Measurements from ENCODE around the gene GALNT2. TPM values are rescaled to one million over a fixed set of nuclear protein-coding genes. Genes with fewer than 3 reads are reported as not detected.

GALNT2 gene
- total RNA-seq, 2 experiments from 2014 or later, result 48.2 to 51.0 TPM

DNA sequence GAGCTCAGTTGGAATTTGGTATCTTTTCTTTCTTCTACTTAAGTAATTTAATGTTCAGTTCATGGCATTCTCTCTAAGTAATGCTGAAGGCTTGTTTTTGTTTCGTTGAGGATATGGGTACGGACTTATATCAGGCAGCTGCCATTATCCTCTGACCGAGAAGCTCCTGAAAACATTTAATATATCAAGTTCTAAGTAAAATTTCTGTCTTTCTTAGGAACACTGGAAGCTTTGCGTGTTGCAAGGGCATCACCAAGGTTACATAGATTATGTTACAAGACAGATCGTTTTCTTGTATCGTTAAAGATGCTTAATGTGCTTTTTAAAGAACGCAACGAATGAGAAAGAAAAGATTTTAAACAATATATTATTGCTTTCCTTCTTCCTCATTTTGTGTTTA lies 1.0 kb upstream of the GALNT2 start:
- ATAC-seq, result no peak
- Mint-ChIP-seq H3K9me3 (ENCODE audit: low read depth) (peaks cover 13% of the 10 kb centered on the region), H3K27ac (peak overlapping the region; percentile 74), H3K36me3 (ENCODE audit: low read depth) (peaks cover 7% of the 10 kb centered on the region), H3K27me3 (no peaks in the 10 kb centered on the region), H3K4me1 (peaks cover 36% of the 10 kb centered on the region), H3K4me3 (peak overlapping the region; percentile 73)
- intact Hi-C loops (cut with DNase I, micrococcal nuclease), result loop anchor here (2.0 to 5.0 kb wide), 8 partner anchors 35 to 1659 kb away; partner anchors contain the start of genes ARV1 (in 1 of the 2), CCSAP (in 1 of the 2), TRIM11 (in 1 of the 2) and TTC13 (in 1 of the 2)
- DNase-seq, result no peak
- ChIA-PET POLR2A (interaction anchor here (1.4 to 1.9 kb wide), 2 partner anchors 44 to 57 kb away, joined by 3 to 7 read pairs; no protein-coding TSS in a partner anchor), CTCF (interaction anchor here (0.7 to 1.3 kb wide), 4 partner anchors 19 to 405 kb away, joined by 3 read pairs; no protein-coding TSS in a partner anchor)

DNA sequence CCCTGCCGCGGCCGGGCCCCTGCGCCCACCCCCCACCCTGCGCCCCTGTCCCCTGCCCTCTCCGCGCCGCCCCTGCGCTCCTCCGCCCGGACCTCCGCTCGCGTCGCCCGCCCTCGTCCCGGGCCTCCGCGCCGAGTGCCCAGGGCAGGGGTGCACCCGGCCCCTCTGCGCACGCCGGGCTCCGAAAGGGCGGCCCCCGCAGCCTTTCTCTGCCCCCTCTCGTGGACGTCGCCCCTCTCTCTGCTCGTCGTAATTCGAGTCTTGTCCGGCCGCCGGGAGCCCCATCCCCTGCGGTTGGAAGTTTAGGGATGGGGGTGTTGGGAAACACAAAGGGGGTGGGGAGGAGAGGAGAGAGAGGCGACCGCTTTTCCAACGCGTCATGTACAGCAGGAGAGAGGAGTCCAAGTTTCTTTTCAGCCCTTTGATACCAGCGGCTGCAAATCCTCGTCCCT lies 407 bp downstream of the GALNT2 start:
- Mint-ChIP-seq H3K27ac (peak overlapping the region; percentile 89), H3K4me1 (peaks cover 42% of the 10 kb centered on the region), H3K9me3 (ENCODE audit: low read depth) (peaks cover 11% of the 10 kb centered on the region), H3K27me3 (no peaks in the 10 kb centered on the region), H3K36me3 (ENCODE audit: low read depth) (peaks cover 7% of the 10 kb centered on the region), H3K4me3 (peak overlapping the region; percentile 83)
- ATAC-seq (peak; percentile 18), DNase-seq (no peak)
- ChIA-PET CTCF (no interaction called here), POLR2A (interaction anchor here (1.0 to 1.9 kb wide), 3 partner anchors 37 to 55 kb away, joined by 3 to 7 read pairs (median 3); no protein-coding TSS in a partner anchor)
- intact Hi-C loops (cut with DNase I, micrococcal nuclease), result loop anchor here (1.0 to 5.0 kb wide), 15 partner anchors 17 to 1660 kb away; partner anchors contain the start of genes ARV1 (in 1 of the 2), CCSAP (in 1 of the 2), COG2 (in 1 of the 2) and NUP133 (in 1 of the 2)

DNA sequence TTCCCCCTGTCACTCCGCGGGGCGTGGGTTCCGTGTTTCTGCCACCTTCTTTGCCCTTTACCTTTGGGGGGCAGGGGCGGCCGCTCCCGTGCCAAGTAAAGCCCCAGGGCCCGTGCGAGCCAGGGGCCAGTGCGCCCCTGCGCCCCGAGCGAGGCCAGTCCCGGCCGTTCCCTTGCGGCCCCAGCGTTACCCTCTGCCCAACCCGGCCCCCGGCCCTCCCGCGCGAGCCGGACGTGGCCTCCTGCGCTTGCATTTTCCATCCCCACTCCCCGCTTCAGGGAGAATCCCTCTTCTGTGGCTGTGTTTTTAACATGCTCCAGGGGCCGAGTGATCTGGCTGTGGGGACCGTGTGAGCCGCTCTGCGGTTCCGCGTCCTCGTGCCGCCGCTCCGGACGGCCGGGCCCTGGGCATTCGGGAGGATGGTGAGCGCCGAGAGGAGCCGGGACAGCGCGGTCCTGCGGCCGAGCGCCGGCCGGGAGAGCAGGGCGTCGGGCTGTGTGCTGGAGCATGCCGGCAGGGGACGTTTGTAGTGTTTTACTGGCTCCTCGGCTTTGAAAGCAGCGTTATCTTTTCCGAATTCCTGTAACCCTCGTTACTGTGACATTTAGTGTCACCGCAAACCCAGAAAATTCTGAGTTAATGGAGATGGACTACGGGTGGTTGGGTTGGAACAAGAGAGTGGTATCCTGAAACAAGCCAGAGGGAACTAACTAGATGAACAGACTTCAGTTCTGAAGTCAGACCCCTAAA lies 1.0 kb downstream of the GALNT2 start:
- CTCF ChIA-PET, result interaction anchor here (0.9 to 1.1 kb wide), 2 partner anchors 10 to 407 kb away, joined by 3 to 4 read pairs; no protein-coding TSS in a partner anchor
- intact Hi-C loops (cut with DNase I, micrococcal nuclease), result loop anchor here (1.0 to 5.0 kb wide), 15 partner anchors 16 to 1661 kb away; partner anchors contain the start of genes ARV1 (in 1 of the 2), CCSAP (in 1 of the 2), COG2 (in 1 of the 2) and NUP133 (in 1 of the 2)
- Mint-ChIP-seq H3K4me3 (peak overlapping the region; percentile 83), H3K9me3 (ENCODE audit: low read depth) (peaks cover 9% of the 10 kb centered on the region), H3K27me3 (no peaks in the 10 kb centered on the region), H3K27ac (peak overlapping the region; percentile 89), H3K36me3 (ENCODE audit: low read depth) (peaks cover 7% of the 10 kb centered on the region), H3K4me1 (peaks cover 48% of the 10 kb centered on the region)
- DNase-seq (peak; percentile 52), ATAC-seq (no peak)
- POLR2A ChIA-PET, result no interaction called here

DNA sequence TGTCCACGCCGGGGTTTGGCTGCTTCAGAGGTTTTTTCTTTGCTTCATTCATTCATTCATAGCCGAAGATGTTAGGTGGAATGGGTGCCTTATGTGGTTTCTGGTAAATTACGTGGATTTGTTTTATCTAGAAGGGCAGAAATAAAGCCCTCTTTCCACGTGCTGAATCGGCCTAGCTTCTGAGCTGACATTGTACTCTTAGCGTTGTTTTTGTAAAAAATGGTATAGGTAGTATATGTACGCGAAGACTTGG lies 1.5 kb downstream of the GALNT2 start:
- ChIA-PET CTCF (interaction anchor here (0.9 to 1.1 kb wide), 2 partner anchors 10 to 408 kb away, joined by 3 to 4 read pairs; no protein-coding TSS in a partner anchor), POLR2A (interaction anchor here (0.6 kb wide), 1 partner anchor 35 kb away, joined by 3 read pairs; no protein-coding TSS in a partner anchor)
- peaks cover 53% of the 10 kb centered on the region for H3K4me1 Mint-ChIP-seq
- H3K9me3 Mint-ChIP-seq (ENCODE audit: low read depth), result peaks cover 6% of the 10 kb centered on the region
- ATAC-seq (no peak), DNase-seq (peak; percentile 19)
- H3K27ac Mint-ChIP-seq, result peak overlapping the region; percentile 89
- H3K4me3 Mint-ChIP-seq, result peak overlapping the region; percentile 83
- peaks cover 7% of the 10 kb centered on the region for H3K36me3 Mint-ChIP-seq (ENCODE audit: low read depth)
- no peaks in the 10 kb centered on the region for H3K27me3 Mint-ChIP-seq
- intact Hi-C loops (cut with DNase I, micrococcal nuclease), result loop anchor here (5.0 kb wide), 4 partner anchors 59 to 1661 kb away; partner anchors contain the start of gene TRIM11 (in 1 of the 2)

DNA sequence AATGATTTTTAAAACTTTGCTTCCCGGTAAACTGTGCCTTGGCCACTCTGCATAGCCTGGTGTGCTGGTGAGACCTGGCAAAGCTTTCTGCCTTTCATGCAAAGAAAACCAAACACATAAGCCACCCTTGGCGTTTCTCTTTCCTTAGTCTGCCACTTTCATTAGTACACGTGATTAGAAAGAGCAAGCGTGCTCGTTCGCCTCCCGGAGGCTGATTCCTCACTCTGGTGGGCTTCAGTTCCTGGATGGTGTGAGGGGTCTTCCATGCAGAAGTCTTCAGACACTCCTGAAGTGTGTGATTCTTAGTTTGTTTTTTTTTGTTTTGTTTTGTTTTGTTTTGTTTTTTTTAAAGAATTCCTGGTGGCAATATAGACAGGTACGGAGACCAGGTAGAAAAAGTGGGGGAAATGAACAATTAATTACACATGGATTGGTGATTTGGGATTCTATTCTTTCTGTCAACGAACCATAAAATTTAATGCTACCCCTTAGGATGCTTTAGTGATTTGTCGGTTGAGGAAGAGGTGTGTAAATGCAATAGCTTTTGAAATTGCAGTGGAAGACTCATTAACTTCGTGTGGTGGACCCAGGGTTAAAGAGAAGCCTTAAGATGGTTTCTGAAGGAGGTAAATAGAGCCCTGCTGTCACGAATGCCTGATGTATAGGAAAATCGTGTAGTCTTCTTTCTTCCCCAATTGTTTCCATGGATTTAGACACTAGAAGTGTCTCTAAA lies 2.1 kb downstream of the GALNT2 start:
- ChIA-PET POLR2A (interaction anchor here (0.6 to 0.7 kb wide), 2 partner anchors 35 to 153 kb away, joined by 3 to 6 read pairs; no protein-coding TSS in a partner anchor), CTCF (interaction anchor here (0.9 to 1.1 kb wide), 3 partner anchors 9 to 408 kb away, joined by 3 to 4 read pairs (median 3); no protein-coding TSS in a partner anchor)
- Mint-ChIP-seq H3K36me3 (ENCODE audit: low read depth) (peaks cover 7% of the 10 kb centered on the region), H3K4me3 (peak overlapping the region; percentile 83), H3K9me3 (ENCODE audit: low read depth) (peaks cover 5% of the 10 kb centered on the region), H3K4me1 (peaks cover 57% of the 10 kb centered on the region), H3K27ac (peak overlapping the region; percentile 89), H3K27me3 (no peaks in the 10 kb centered on the region)
- DNase-seq, result peak; percentile 19
- intact Hi-C loops (cut with DNase I, micrococcal nuclease), result loop anchor here (5.0 kb wide), 4 partner anchors 58 to 1662 kb away; partner anchors contain the start of gene TRIM11 (in 1 of the 2)
- ATAC-seq, result no peak

DNA sequence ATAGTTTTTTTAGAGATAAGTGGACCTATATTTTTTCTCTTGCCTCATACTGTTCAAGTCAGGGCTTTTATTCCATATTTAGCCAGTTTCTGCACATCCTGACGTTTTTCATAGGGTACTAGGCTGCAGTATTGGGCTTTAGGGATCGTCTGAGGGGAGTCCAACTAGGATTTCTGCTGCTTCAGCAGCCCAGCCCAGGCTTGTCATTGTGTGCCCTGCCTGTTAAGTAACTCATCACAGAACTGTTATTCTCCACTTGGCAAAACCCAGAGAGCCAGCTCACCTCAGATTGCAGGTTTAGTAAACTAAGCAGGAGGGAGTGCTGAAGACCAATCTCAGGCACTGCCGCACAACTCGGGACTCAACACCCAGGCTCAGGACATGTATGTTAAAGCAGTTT lies 2.8 kb downstream of the GALNT2 start:
- ChIA-PET CTCF (interaction anchor here (0.6 to 1.1 kb wide), 3 partner anchors 9 to 270 kb away, joined by 3 to 7 read pairs (median 3); no protein-coding TSS in a partner anchor), POLR2A (interaction anchor here (0.6 to 0.7 kb wide), 2 partner anchors 34 to 153 kb away, joined by 4 to 6 read pairs; no protein-coding TSS in a partner anchor)
- intact Hi-C loops (cut with DNase I, micrococcal nuclease), result loop anchor here (5.0 kb wide), 4 partner anchors 58 to 1662 kb away; partner anchors contain the start of gene TRIM11 (in 1 of the 2)
- Mint-ChIP-seq H3K9me3 (ENCODE audit: low read depth) (peaks cover 3% of the 10 kb centered on the region), H3K27ac (no peak overlapping the region), H3K27me3 (no peaks in the 10 kb centered on the region), H3K4me3 (peak overlapping the region; percentile 83), H3K4me1 (peaks cover 57% of the 10 kb centered on the region), H3K36me3 (ENCODE audit: low read depth) (peaks cover 7% of the 10 kb centered on the region)
- ATAC-seq, result no peak
- DNase-seq, result peak; percentile 25

DNA sequence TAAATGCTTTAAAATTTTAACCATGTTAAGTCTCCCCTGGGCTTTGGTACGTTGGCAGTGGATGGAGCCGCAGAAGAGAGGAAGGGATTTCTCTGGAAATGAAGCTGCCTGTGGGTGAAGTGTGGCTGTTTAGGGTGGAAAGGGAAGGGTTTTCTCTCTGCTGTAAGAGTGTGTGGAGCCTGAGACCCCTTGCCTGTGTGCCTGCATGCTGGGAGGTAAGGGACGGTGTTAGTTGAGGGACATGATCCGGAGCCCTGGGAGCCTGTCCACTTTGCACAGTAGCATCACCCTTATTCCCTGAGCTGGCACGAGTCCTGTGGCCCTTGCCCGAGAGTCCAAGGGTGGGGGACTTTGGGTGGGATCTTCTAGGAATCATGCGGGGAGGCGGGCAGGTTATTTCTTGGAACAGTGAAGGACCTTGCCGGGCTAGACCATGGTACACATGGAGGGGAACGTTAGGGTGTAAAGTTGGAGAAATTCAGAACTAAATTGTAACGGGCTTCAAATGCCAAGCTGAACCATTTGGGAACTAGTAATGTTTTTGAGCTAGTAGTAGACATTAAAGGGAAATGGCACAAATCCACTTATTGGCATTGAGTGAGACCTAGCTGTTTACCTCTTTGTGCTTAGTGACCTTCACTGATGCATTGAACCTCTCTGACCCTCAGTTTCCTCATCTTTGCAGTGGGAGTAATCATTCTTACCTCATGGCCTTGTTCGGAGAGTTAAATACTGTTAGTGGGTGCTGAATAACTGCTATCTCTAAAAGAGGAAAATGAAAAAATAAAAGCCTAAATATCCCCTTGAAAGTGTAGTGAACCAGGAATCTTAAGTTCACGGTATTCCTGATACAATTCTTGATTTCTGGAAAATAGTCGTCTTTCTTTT lies 3.5 kb downstream of the GALNT2 start:
- ChIA-PET CTCF (interaction anchor here (0.5 to 1.2 kb wide), 6 partner anchors 8 to 270 kb away, joined by 3 to 7 read pairs (median 3); no protein-coding TSS in a partner anchor), POLR2A (interaction anchor here (0.6 kb wide), 1 partner anchor 33 kb away, joined by 4 read pairs; no protein-coding TSS in a partner anchor)
- no peak overlapping the region for H3K27ac Mint-ChIP-seq
- ATAC-seq (no peak), DNase-seq (no peak)
- no peak overlapping the region for H3K4me3 Mint-ChIP-seq
- H3K36me3 Mint-ChIP-seq (ENCODE audit: low read depth), result peaks cover 8% of the 10 kb centered on the region
- H3K9me3 Mint-ChIP-seq (ENCODE audit: low read depth), result no peaks in the 10 kb centered on the region
- intact Hi-C loops (cut with DNase I, micrococcal nuclease), result no loop called here
- H3K27me3 Mint-ChIP-seq, result no peaks in the 10 kb centered on the region
- H3K4me1 Mint-ChIP-seq, result peaks cover 58% of the 10 kb centered on the region

DNA sequence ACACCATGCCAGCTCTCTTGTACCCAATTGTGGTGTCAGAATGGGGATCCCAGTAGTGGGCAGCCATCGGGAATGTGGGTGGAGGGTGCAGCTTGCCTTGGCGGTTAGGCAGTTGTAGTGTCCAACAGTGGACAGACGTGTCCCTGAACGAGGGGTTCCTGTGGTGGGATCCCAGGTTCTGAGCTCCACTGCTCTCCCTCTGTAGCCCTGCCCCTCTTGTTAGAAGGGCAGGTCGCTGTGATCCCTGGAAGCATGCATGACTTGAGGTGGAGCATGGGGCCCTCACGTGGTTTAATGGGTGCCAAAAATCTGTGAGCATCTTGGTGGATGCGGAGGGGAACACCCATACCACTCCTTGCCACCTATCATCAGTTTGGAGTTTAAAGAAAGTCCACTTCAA lies 4.3 kb downstream of the GALNT2 start:
- Mint-ChIP-seq H3K27me3 (no peaks in the 10 kb centered on the region), H3K27ac (no peak overlapping the region), H3K4me3 (no peak overlapping the region), H3K4me1 (peaks cover 59% of the 10 kb centered on the region), H3K36me3 (ENCODE audit: low read depth) (peaks cover 12% of the 10 kb centered on the region), H3K9me3 (ENCODE audit: low read depth) (no peaks in the 10 kb centered on the region)
- ATAC-seq (no peak), DNase-seq (no peak)
- ChIA-PET POLR2A (interaction anchor here (0.6 to 0.8 kb wide), 2 partner anchors 10 to 38 kb away, joined by 3 read pairs; no protein-coding TSS in a partner anchor), CTCF (interaction anchor here (0.5 to 1.2 kb wide), 3 partner anchors 10 to 92 kb away, joined by 3 to 5 read pairs (median 3); no protein-coding TSS in a partner anchor)
- intact Hi-C loops (cut with DNase I, micrococcal nuclease), result no loop called here

DNA sequence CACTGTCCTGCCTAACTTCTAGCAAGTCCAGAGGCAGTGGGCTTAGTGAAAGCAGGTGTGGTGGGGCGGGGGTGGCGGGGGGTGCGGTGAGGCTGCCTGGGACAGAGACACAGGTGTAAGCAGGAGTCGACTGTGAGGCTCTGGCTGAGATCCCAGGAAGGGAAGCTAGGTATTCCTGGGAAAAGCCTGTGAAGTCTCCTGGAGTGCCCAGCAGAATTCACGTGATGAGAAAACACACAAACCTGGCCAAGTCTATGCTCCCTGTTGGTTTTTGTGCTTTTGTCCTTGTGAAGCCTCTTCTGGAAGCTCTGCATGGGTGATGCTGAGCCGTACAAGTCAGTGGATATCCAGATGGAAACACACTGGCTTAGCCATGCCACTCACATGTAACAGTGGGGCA lies 5.3 kb downstream of the GALNT2 start:
- H3K36me3 Mint-ChIP-seq (ENCODE audit: low read depth), result peaks cover 22% of the 10 kb centered on the region
- H3K4me1 Mint-ChIP-seq, result peaks cover 66% of the 10 kb centered on the region
- intact Hi-C loops (cut with DNase I, micrococcal nuclease), result no loop called here
- ChIA-PET POLR2A (interaction anchor here (0.8 kb wide), 1 partner anchor 9 kb away, joined by 3 read pairs; no protein-coding TSS in a partner anchor), CTCF (interaction anchor here (0.8 kb wide), 1 partner anchor 151 kb away, joined by 3 read pairs; no protein-coding TSS in a partner anchor)
- H3K9me3 Mint-ChIP-seq (ENCODE audit: low read depth), result no peaks in the 10 kb centered on the region
- no peak overlapping the region for H3K4me3 Mint-ChIP-seq
- no peak overlapping the region for H3K27ac Mint-ChIP-seq
- ATAC-seq, result no peak
- H3K27me3 Mint-ChIP-seq, result no peaks in the 10 kb centered on the region
- DNase-seq, result no peak

DNA sequence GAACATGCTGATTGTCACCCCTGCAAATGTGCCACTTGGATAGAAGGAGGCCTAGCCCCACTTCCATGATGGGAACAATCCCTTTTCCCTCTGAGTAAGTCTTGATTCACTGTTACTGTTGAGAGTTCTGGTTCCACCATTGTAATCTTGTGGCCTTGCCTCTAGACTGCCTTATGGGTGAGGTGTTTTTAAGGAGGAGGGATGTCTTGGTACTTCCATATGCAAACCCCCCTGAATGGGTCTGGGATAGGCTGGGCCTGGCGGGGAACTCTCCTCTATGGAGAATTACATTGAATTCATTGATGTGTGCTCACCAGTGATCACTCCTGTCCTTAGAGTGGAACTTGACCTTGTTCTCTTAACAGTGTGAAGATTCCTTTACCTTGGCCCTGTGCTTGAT lies 5.8 kb downstream of the GALNT2 start:
- ATAC-seq, result no peak
- Mint-ChIP-seq H3K4me3 (no peak overlapping the region), H3K27me3 (no peaks in the 10 kb centered on the region), H3K36me3 (ENCODE audit: low read depth) (peaks cover 23% of the 10 kb centered on the region), H3K27ac (no peak overlapping the region), H3K4me1 (peaks cover 68% of the 10 kb centered on the region), H3K9me3 (ENCODE audit: low read depth) (no peaks in the 10 kb centered on the region)
- ChIA-PET POLR2A (no interaction called here), CTCF (interaction anchor here (0.8 kb wide), 1 partner anchor 151 kb away, joined by 3 read pairs; no protein-coding TSS in a partner anchor)
- intact Hi-C loops (cut with DNase I, micrococcal nuclease), result no loop called here
- no peak for DNase-seq
